Measurements from ENCODE around the gene TSC1.
"Not testable (repeated sequence)": the region's sequence is repeated elsewhere in the genome, so short reads cannot be mapped to it uniquely, and the experiment has no call there.

The TSC1 gene

GRCh38 chr9:132973166-132973565 lies 28.8 kb upstream of the TSC1 start:
- H3K27me3 Mint-ChIP-seq (ENCODE audit: low read depth, poor library complexity) = peaks cover 72% of the 10 kb centered on the region
- peaks cover 14% of the 10 kb centered on the region for H3K4me1 Mint-ChIP-seq
- no peaks in the 10 kb centered on the region for H3K36me3 Mint-ChIP-seq (ENCODE audit: low read depth)
- no peak overlapping the region for H3K27ac Mint-ChIP-seq
- no peak overlapping the region for H3K4me3 Mint-ChIP-seq
- DNase-seq = no peak
- no peaks in the 10 kb centered on the region for H3K9me3 Mint-ChIP-seq
- TF ChIP-seq, protein P1, sequence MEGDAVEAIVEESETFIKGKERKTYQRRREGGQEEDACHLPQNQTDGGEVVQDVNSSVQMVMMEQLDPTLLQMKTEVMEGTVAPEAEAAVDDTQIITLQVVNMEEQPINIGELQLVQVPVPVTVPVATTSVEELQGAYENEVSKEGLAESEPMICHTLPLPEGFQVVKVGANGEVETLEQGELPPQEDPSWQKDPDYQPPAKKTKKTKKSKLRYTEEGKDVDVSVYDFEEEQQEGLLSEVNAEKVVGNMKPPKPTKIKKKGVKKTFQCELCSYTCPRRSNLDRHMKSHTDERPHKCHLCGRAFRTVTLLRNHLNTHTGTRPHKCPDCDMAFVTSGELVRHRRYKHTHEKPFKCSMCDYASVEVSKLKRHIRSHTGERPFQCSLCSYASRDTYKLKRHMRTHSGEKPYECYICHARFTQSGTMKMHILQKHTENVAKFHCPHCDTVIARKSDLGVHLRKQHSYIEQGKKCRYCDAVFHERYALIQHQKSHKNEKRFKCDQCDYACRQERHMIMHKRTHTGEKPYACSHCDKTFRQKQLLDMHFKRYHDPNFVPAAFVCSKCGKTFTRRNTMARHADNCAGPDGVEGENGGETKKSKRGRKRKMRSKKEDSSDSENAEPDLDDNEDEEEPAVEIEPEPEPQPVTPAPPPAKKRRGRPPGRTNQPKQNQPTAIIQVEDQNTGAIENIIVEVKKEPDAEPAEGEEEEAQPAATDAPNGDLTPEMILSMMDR (IDR thresholded peaks at IDR 0.05) = no peak

DNA sequence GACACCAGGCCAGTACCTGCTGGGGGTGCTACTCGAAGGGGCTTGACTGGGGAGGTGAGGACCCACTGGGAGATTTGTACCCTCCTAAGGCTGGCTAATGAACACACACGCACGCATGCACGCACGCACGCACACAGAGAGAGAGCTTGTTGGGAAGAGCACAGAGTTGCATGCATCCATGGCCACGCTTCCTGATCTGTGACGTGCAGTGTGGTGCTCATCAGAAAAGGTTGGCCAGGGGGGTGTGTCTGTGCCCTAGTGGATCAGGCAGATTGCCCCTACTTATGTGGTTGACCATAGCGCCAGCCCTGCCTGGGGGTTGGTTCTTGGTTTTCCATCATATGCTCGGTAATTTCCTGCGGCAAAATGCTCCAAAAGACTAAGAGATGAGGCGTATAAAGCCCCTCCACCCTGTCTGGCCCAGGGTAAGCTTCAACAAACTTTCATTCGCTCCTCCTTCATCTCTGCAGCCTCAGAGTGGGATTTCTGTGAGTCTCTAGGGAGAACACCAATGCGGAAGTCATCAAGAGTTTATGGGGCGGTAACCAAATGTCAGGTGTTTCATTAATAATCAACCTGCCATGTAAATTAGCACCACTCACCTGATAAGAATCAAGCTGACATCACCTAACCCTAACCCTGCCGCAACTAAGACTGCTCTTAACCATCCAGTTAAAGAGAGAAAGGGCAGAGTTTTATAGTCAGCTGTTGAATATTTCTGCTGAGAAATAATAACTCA lies 26.1 kb upstream of the TSC1 start:
- no peak for DNase-seq
- Mint-ChIP-seq H3K27ac (no peak overlapping the region), H3K4me1 (peaks cover 10% of the 10 kb centered on the region), H3K4me3 (no peak overlapping the region), H3K9me3 (no peaks in the 10 kb centered on the region), H3K36me3 (ENCODE audit: low read depth) (no peaks in the 10 kb centered on the region), H3K27me3 (ENCODE audit: low read depth, poor library complexity) (peaks cover 62% of the 10 kb centered on the region)
- TF ChIP-seq, protein P1 (IDR thresholded peaks at IDR 0.05) = no peak

DNA sequence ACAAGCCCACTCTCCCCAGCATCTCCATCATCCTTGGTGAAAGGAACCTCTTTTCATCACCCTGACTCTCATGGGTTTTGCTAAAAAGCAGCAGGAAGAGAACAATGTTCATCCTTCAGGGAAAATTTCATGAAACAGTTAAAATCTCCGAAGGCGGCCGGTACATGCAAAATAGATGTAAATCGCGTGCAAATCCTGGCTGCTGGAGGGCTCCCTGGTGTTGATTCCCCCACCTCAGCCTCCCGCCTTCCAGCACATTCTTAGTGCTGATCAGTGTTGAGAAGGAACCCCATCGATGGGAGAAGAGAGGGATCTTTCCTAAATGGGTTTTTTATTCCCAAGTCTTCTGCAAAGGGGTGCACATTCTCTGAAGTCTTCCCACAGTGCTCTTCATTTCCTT lies 25.4 kb upstream of the TSC1 start:
- Mint-ChIP-seq H3K27me3 (ENCODE audit: low read depth, poor library complexity) (peaks cover 62% of the 10 kb centered on the region), H3K9me3 (no peaks in the 10 kb centered on the region), H3K4me3 (no peak overlapping the region), H3K27ac (no peak overlapping the region), H3K4me1 (peaks cover 10% of the 10 kb centered on the region), H3K36me3 (ENCODE audit: low read depth) (no peaks in the 10 kb centered on the region)
- TF ChIP-seq, protein P1 (IDR thresholded peaks at IDR 0.05) = no peak
- no peak for DNase-seq

DNA sequence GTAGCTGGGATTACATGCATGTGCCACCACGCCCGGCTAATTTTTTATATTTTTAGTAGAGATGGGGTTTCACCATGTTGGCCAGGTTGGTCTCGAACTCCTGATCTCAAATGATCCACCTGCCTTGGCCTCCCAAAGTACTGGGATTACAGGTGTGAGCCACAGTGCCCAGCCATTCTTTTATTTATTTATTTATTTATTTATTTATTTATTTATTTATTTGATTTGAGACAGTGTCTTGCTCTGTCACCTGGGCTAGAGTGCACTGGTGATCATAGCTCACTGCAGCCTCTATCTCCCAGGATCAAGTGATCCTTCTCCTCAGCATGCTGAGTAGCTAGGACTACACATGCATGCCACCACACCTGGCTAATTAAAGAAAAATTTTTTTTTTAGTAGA lies 23.5 kb upstream of the TSC1 start:
- H3K36me3 Mint-ChIP-seq (ENCODE audit: low read depth); H3K4me1 Mint-ChIP-seq; H3K27ac Mint-ChIP-seq; H3K4me3 Mint-ChIP-seq; DNase-seq; H3K9me3 Mint-ChIP-seq: not testable (repeated sequence)
- H3K27me3 Mint-ChIP-seq (ENCODE audit: low read depth, poor library complexity) = peaks cover 47% of the 10 kb centered on the region

DNA sequence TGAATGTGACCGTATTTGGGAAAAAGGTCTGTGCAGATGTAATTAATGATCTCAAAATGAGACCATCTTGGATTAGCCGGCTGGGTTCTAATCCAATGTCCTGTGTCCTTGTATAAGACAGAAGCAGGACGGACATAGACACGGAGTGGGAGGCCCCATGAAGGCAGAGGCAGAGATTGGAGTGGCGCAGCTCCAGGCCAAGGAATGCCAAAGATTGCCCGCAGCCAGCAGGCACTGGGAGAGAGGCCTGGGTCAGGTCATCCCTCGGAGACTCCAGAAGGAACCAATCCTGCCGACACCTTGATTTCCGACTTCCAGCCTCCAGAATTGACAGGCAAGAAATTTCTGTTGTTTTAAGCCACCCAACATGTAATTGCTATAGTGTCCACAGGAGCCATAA lies 21.1 kb upstream of the TSC1 start:
- TF ChIP-seq, protein P1 (IDR thresholded peaks at IDR 0.05) = no peak
- no peaks in the 10 kb centered on the region for H3K36me3 Mint-ChIP-seq (ENCODE audit: low read depth)
- no peak overlapping the region for H3K4me3 Mint-ChIP-seq
- H3K4me1 Mint-ChIP-seq = peaks cover 7% of the 10 kb centered on the region
- no peaks in the 10 kb centered on the region for H3K9me3 Mint-ChIP-seq
- no peak for DNase-seq
- H3K27me3 Mint-ChIP-seq (ENCODE audit: low read depth, poor library complexity) = peaks cover 42% of the 10 kb centered on the region
- H3K27ac Mint-ChIP-seq = no peak overlapping the region

DNA sequence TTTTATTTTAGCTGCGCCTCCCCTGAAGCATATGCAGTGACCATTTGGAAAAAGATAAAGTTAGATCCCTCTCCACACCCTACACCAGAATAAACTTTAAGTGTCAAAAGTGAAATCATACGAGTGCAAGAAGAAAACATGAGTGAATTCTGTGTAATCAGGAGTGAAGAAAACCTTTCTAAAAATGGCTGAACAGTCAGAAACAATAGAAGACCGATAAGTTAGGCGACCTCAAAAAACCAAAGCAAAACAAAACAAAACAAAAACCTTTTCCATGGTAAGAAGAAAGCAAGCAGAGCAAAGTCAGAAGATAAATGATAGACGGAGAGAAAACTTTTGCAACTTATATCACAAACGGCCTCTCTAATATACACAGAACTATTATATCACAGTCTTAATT lies 16.6 kb upstream of the TSC1 start:
- no peaks in the 10 kb centered on the region for H3K4me1 Mint-ChIP-seq
- peaks cover 18% of the 10 kb centered on the region for H3K9me3 Mint-ChIP-seq
- H3K27ac Mint-ChIP-seq = no peak overlapping the region
- no peak for DNase-seq
- H3K27me3 Mint-ChIP-seq (ENCODE audit: low read depth, poor library complexity) = peaks cover 33% of the 10 kb centered on the region
- TF ChIP-seq, protein P1 (IDR thresholded peaks at IDR 0.05) = no peak
- H3K4me3 Mint-ChIP-seq = no peak overlapping the region
- no peaks in the 10 kb centered on the region for H3K36me3 Mint-ChIP-seq (ENCODE audit: low read depth)

Measured in nephron progenitor cell (in vitro differentiated cells).